Embryonic facial prominence (tissue), 1 donor: ENCODE results near the gene OR5B12.
"Not testable (repeated sequence)": the region's sequence is repeated elsewhere in the genome, so short reads cannot be mapped to it uniquely, and the experiment has no call there.

Source experiments
- DNase-seq: peaks from one replicate; pipeline ENCODE4 v3.0.0-alpha.2; 2016; ENCODE audit errors: extremely low spot score

Gene OR5B12

DNA sequence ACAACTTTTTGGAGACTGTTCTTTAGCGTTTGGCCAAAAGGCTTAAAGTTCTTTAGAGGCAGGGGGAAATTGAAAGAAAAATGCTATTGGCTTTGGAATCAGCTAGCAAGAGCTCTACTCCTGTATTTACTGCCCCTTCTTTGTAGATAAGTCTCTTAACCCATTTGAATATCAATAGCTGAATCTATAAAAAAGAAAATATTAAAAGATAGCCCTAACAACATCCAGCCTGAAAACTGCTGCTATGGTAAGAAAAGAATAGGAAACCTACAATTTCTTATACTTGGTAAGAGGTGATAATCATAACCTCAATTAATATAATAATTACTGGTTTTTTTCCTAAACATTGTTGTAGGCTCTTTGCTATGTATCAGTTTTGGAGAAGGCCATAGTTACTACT lies at the start of gene OR5B12:
OR5B12 (minus strand) TSS at position 101 of the 400 bp plus-strand sequence. CDS start 2,085 bp downstream, outside the sequence.
- DNase-seq, result no peak

DNA sequence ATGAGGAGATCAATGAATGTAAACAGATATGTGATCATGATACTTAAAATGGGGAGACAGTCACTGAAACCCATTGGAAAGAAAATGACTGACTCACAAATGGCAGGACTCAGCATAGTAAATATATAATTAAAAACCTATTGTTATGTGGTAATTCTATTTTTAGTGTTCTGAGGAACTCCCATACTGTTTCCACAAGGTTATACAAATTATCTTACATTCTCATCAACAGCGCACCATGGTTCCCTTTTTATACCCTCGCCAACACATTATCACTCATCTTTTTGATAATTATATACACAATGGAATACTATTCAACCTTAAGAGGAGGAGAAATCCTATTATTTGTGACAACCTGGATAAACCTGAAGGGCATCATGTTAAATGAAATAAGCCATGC lies 48.8 kb upstream of the OR5B12 start:
- DNase-seq, result no peak

GRCh38 chr11:58487170-58487569 lies 45.1 kb upstream of the OR5B12 start:
- DNase-seq, result no peak

DNA sequence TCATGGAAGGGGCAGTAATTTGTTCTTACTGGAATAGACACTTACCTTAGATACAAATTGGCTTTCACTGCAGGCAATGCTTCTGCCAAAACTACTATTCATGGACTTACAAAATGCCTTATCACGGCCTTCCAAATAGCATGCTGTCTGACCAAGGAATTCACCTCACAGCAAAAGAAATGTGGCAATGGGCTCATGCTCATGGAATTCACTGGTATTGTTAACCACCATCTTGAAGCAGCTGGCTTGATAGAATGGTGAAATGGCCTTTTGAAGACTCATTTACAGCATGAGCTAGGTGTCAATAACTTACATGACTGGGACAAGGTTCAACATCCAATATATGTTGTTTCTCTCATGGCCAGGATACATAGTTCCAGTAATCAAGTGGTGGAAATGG lies 43.9 kb upstream of the OR5B12 start:
- no peak for DNase-seq

DNA sequence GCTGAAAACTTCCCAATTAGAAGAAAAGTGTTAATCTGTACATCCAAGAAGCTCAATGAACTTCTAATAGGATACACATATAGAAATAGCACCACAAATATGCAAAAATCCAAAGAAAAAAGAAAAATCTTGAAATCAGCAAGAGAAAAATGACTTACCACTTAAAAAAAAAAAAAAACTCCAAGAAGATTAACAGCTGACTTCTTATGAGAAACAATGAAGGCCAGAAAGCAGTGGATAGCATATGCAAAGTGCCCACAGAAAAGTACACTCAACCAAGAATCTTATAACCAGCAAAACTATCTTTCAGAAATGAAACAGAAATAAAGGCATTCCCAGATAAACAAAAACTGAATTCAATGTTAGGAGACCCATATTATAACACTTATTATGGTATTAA lies 29.9 kb upstream of the OR5B12 start:
- DNase-seq, result no peak

GRCh38 chr11:58466293-58466692 lies 24.3 kb upstream of the OR5B12 start:
- DNase-seq, result no peak

GRCh38 chr11:58465690-58466089 lies 23.7 kb upstream of the OR5B12 start:
- no peak for DNase-seq

GRCh38 chr11:58451585-58451984 lies 9.5 kb upstream of the OR5B12 start:
- no peak for DNase-seq

DNA sequence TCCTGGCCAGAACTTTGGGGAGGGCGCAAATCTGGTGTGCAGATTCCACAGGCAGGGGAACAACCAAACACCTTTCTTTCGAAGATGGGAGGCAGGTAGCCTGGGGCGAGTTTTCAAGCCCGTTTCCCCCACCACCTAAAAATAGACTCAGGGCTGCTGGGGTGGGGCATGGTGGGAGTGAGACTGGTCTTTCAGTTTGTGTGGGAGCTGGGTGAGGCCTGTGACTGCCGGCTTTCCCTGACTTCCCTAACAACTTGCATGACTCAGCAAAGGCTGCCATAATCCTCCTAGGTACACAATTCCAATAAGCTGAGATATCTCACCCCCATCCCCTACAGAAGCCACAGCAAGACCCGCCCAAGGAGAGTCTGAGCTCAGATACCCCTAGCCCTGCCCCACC lies 4.3 kb upstream of the OR5B12 start:
- DNase-seq, result no peak

GRCh38 chr11:58444300-58444699 lies 2.3 kb upstream of the OR5B12 start:
- no peak for DNase-seq

DNA sequence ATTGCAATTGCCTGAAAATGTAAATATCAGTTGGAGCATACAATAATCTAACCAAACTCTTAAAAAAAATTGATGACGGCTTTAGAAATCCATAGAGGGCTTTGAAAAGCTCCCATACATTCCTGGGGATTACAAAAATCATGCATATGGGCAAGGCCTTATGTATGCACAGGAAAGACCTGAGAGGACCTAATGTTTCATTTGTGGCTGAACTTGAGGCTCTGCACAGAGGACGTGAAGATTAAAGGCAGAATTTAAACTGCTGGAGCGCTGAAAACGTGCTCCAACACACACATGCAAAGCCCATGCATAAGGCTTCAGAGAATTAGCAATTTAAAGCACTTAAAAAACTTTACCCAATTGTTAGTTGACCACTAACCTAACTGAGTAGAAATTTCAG lies 3.5 kb downstream of the OR5B12 start:
- no peak for DNase-seq

- DNase-seq, result no peak
Measured at GRCh38 chr11:58434217-58434616, 7.8 kb downstream of the OR5B12 start.

DNA sequence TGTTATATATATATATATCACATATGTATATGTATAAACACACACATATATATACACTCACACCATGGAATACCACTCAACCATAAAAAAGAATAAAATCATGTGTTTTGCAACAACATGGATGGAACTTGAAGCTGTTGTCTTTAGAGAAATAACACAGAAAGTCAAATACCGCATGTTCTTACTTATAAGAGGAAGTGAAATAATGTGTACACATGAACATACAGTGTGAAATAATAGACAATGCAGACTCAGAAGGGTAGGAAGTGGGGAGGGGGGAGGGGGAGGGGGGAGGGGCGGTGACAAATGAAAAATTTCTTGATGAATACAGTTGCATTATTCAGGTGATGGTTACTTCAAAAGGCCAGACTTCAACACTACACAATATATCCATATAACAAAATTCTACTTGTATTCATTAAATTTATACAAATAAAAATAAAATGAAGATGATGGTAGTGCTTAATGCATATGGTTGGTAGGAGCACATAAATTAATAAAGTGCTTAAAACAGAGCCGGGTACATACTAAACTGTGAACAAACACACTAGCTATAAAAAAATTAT lies 8.3 kb downstream of the OR5B12 start:
- no peak for DNase-seq

DNA sequence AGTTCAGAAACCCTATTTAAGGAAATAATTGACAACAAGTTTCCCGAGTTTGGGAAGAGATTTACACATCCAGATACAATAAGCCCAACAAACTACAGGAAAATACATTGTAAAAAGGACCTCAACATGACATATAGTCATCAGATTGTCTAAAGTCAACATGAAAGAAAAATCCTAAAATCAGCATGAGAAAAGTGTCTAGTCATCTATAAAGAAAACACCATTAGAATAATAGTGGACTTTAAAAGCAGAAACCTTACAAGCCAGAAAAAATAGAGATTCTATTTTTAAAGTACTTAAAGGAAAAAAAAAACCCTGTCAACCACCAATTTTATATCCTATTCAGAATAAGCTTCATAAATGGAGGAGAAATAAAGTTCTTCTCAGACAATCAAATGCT lies 12.8 kb downstream of the OR5B12 start:
- no peak for DNase-seq

- DNase-seq, result no peak
Measured at GRCh38 chr11:58428021-58428420, 14.0 kb downstream of the OR5B12 start, which contains the start of gene OR5B2. Gene OR5B2, minus strand, starts transcription at chr11:58428121. Its CDS starts 4,860 bp downstream, at chr11:58423261.

GRCh38 chr11:58406774-58407173 lies 35.3 kb downstream of the OR5B12 start, which contains the start of gene OR5B3:
Gene OR5B3, minus strand, starts transcription at chr11:58406874. Its CDS starts 3,465 bp downstream, at chr11:58403409.
- no peak for DNase-seq

- not testable (repeated sequence) for DNase-seq
Measured at GRCh38 chr11:58399622-58400021, 42.4 kb downstream of the OR5B12 start.

DNA sequence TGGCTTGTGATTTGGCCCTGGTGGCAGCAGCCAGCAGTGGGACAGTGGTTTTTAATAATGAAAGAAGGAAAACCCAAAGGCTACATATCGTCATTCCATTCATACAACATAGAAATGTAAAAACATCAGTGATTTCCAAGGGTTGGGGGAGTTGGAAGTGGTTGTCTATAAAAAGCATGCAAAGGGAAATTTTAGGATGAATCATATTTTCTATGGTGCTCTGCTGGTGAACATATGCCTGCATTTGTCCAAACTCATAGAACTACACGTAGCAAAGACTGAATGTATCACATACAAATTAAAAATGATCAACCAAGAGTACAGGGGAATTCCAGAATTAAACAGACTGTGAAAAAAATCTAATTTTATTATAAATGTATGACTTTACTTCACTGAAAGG lies 46.5 kb downstream of the OR5B12 start:
- DNase-seq, result no peak

DNA sequence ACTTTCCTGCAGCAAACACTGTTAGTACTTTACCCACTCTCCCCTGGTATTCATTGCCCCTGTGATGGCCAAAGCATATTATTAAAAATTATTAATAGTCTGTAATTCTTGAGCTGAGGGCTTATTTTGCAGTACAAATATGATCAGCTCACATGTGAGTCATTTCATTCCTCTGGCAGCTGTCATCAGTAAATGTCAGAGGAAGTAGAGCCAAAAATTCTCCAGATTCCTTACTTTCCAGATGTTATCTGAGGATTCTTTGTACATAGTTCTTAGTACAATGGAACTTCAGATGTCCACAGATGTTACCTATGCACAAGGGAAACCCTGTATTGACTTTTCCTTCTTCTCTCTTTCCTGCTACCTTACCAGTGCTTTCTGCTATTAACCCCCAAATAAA lies 47.8 kb downstream of the OR5B12 start:
- no peak for DNase-seq

DNA sequence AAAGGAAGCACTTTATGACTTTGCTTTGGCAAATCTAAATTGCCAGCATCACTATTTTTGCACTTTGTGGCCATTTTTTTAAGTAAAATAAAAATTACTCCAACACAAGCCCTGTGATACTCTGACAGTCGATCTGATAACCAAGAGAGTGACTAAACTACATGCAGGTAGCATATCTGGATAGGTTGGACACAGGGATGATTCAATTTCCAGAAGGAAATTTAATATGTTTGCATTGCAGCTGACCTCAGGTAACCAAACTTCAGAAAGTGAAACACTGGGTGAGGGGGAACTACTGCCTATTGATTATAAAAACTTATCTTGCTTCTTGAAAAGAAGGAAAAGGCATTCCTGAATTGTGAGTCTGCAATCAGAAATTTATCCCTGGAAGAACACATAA lies 49.3 kb downstream of the OR5B12 start:
- no peak for DNase-seq

- no peak for DNase-seq
Measured at GRCh38 chr11:58391879-58392278, 50.2 kb downstream of the OR5B12 start.

DNA sequence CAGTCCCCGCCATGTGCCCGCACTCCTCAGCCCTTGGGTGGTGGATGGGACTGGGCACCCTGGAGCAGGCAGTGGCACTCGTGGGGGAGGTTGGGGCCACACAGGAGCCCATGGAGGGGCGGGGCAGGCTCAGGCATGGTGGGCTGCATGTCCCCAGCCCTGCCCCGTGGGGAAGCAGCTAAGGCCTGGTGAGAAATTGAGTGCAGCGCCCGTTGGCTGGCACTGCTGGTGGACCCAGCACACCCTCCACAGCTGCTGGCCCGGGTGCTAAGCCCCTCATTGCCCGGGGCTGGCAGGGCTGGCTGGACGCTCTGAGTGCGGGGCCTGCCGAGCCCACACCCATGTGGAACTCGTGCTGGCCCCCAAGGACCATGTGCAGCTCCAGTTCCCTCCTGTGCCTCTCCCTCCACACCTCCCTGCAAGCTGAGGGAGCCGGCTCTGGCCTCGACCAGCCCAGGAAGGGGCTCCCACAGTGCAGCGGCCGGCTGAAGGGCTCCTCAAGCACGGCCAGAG lies 51.4 kb downstream of the OR5B12 start:
- DNase-seq, result no peak
